NCI-H1694 treated with DMSO at 0.1 percent for 48 hours (cell line): Measurements from ENCODE around the gene COL4A1.

Source experiments
- DNase-seq: peaks from one replicate; lab custom pipeline; 2025; lab: John Stamatoyannopoulos, UW

COL4A1 gene

DNA sequence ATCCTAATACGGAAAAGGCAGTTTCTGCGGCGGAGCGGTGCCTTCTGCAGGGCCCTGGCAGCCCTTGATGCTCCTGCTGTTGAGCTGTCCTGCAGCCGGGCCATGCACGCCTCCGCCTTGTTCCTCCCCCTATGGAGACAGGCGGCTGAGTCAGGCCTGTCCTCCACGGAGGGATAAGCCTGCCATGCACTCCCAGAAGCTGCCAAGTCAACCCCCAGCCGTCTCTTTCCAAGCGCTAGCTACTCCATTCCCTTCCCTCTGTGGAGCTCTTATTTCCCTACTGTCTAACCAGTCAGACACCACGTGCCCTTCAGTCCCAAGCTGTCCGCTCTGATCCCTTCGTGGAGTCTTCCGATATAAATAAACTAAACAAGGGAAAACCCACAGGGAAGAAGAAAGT is 197.0 kb downstream of the COL4A1 start:
- no peak for DNase-seq

- DNase-seq: no peak
Measured at GRCh38 chr13:110109140-110109783, 197.7 kb downstream of the COL4A1 start.

DNA sequence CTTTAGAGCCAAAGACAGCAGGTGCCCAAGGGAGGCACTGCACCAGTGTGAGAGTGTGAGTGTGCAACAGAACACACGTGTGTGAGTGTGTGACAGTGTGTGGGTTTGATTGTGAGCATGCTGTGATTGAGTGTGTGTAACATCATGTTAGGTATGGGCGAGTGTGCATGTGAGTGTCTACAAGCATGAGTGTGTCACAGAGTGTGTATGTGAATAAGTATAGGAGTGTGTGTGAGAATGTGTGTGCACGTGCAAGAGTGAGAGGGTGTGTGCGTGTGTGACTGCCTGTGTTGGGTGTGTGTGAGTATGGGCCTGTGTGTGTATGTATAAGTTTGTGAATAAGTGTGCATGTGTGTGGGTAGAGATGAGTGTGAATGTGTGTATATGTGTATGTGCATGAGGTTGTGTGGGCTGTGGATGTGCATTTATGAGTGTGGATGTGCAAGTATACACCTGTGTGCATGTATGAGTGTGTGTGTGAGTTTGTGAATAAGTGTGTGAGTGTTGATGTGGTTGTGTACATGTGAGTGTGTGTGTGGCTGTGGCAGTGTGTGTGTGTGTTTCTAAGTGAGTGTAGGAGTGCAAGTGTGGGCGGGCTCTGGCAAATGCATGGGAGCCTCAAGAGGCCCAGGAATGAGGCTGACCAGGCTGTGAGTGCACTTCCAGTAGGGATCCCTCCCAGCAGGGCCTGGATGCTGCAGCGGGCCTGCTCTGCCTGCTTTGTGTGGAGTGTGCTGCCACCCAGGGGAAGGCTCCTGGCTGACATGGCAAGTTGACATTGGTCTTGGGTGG is 198.4 kb downstream of the COL4A1 start:
- no peak for DNase-seq

- DNase-seq: no peak
Measured at GRCh38 chr13:110107568-110108347, 199.2 kb downstream of the COL4A1 start.

DNA sequence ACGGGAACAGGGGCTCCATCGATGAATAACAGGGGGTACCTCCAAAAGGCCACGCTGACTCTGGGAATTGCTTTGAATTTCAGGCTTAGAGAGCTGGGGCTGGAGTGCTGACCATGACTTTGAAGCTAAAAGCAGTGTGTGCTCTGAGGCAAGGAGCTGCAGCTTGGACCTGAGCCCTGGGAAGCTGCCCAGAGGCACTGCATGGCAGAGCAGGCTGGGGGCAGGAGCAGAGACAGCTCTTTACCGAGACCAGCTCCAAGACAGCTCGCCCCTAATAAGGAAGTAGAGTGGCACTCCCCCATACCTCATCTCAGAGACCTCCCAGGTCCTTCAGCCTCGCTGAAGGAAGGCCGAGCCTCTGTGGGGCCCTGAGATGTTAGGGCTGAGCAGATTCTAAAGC is 200.2 kb downstream of the COL4A1 start:
- no peak for DNase-seq

DNA sequence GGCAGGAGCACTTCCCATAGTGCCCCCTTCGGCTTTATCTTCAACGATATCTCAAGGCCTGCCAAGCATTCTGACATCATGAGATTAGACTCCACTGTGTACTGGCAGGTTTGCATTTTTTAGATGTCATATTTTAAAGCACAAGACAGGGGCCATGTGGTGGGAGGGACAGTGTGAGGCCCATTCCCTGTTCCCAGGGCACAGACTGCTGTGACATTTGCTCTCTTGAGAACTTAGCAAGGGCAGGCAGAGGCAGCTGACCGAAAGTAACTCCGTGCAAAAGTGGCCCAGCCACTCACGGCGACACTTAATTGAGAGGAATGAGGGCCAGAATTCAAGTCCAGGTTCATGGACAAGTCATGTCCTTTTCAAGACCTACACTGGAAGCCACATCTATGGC is 201.8 kb downstream of the COL4A1 start:
- DNase-seq: no peak

DNA sequence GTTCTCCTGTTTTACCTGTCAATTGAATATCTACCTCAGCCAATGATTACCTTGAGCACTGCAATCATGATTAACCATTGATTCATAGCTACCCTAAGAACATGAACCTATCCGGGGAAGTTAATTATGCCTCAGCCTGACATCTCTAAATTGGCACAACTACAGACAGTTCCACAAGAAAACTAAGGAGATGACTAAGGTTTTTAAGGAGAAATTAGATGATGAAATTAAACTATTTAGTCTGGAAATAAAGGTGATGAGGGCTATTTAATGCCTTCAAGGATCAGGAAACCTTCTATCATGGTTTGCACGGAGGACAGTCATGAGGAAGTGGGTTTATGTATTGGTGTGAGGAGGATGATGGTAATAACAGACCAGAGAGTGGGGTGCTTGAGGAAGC is 203.4 kb downstream of the COL4A1 start:
- DNase-seq: no peak

DNA sequence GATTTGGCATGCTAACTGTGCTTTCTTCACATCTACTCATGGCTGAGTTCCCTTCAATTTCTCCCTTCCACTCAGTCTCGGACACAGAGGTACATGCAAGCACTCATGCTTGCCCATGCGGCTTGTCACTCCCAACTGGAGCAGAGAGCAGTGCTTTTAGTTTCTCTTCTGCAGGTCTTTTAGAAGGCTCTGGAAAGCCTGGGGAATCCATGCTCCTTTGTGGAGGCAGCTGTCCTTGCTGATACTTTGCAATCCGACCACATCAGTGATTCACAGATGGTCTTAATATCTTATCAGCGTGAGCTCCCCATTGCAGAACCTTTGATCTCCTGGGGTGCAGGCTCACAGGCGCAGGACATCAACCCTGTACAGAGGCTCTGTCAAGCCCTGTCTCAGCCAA is 203.9 kb downstream of the COL4A1 start:
- no peak for DNase-seq

GRCh38 chr13:110102053-110102452 is 204.9 kb downstream of the COL4A1 start:
- DNase-seq: no peak

DNA sequence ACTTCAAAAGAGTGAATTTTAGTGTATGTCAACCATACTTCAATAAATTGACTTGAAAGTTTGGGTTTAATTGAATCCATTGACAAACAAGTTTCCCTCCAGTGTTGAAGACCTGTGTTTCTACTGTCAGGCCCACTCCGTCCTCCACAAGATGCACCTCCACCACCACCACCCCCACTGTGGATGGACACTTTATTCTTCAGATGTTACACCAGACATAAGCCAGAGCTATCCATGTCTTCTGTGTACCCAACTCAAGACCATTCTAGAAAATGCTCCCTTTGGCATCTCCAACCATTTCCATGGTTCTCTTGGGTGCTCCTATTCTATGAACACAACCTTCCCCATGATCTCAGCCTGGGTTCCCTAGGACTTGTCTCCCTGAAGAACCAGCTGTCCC is 207.0 kb downstream of the COL4A1 start:
- no peak for DNase-seq
